Spleen (tissue), 7 donors: ENCODE measurements around the gene SERPINB4.

ENCODE experiments used
- POLR2A ChIP-seq, 3 donors: fragments of 450-650 bp; IDR thresholded peaks; one replicate each; pipeline ENCODE4 v1.5.1; 2017; ENCODE audit warnings: antibody characterized with exemption in 3 of 3, mild to moderate bottlenecking in 1 of 3
- TF ChIP-seq, protein P1 (sequence below), 11 experiments: fragments of 200-600 bp in 7 of 11; fragments of 450-650 bp in 4 of 11; sonication (generic) in 4 of 11; IDR thresholded peaks in 8 of 11; conservative IDR thresholded peaks in 3 of 11; 1 replicate in 7 of 11; 2 replicates in 4 of 11; pipeline versions ENCODE4 v1.4.0 to v1.8.0; 2016 to 2021; ENCODE audit warnings: antibody characterized with exemption in 11 of 11, inconsistent platforms in 4 of 11, mild to moderate bottlenecking in 1 of 11
- donor health status: DM: no; HTN: no; CAD: no; lungs with moderate emphysema.
- donor health status: DM: no; HTN: no; CAD: no.
- donor health status: DM: no; HTN: no; CAD: no.

DNA sequence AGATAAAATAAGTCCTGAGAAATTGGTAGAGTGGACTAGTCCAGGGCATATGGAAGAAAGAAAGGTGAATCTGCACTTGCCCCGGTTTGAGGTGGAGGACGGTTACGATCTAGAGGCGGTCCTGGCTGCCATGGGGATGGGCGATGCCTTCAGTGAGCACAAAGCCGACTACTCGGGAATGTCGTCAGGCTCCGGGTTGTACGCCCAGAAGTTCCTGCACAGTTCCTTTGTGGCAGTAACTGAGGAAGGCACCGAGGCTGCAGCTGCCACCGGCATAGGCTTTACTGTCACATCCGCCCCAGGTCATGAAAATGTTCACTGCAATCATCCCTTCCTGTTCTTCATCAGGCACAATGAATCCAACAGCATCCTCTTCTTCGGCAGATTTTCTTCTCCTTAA, 47.1 kb downstream of the SERPINB4 start:
- TF ChIP-seq, protein P1, sequence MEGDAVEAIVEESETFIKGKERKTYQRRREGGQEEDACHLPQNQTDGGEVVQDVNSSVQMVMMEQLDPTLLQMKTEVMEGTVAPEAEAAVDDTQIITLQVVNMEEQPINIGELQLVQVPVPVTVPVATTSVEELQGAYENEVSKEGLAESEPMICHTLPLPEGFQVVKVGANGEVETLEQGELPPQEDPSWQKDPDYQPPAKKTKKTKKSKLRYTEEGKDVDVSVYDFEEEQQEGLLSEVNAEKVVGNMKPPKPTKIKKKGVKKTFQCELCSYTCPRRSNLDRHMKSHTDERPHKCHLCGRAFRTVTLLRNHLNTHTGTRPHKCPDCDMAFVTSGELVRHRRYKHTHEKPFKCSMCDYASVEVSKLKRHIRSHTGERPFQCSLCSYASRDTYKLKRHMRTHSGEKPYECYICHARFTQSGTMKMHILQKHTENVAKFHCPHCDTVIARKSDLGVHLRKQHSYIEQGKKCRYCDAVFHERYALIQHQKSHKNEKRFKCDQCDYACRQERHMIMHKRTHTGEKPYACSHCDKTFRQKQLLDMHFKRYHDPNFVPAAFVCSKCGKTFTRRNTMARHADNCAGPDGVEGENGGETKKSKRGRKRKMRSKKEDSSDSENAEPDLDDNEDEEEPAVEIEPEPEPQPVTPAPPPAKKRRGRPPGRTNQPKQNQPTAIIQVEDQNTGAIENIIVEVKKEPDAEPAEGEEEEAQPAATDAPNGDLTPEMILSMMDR (IDR thresholded peaks at IDR 0.05 in 8 of 11, conservative IDR thresholded peaks at IDR 0.05 in 3 of 11): no peak
- TF ChIP-seq POLR2A (IDR thresholded peaks at IDR 0.05): no peak
